Activated CD4-positive, alpha-beta T cell treated with anti-CD3 and anti-CD28 coated beads, Interleukin-2, amount 50 U/mL, for 24 hours (primary cell): Measurements from ENCODE around the gene RNF14.

ENCODE experiments used
- DNase-seq, 2 donors: peaks; one replicate each; pipeline ENCODE4 v3.0.0-alpha.2; 2020; ENCODE audit warnings: low read depth in 1 of 2, low spot score in 1 of 2

The RNF14 gene

GRCh38 chr5:141976176-141976575, 7.3 kb downstream of the RNF14 start:
- no peak for DNase-seq

GRCh38 chr5:141978389-141978788, 9.5 kb downstream of the RNF14 start:
- DNase-seq, result no peak

- DNase-seq, result no peak
Measured at GRCh38 chr5:141982626-141983025, 13.7 kb downstream of the RNF14 start.

GRCh38 chr5:141986072-141986471, 17.2 kb downstream of the RNF14 start:
- DNase-seq, result no peak

- no peak for DNase-seq
Measured at GRCh38 chr5:141989720-141990119, 20.8 kb downstream of the RNF14 start.

GRCh38 chr5:141992349-141992963, 23.6 kb downstream of the RNF14 start:
- DNase-seq, result peak; percentile 56 to 79

GRCh38 chr5:141994511-141995136, 25.7 kb downstream of the RNF14 start:
- DNase-seq, result no peak

- no peak for DNase-seq
Measured at GRCh38 chr5:141995656-141996055, 26.8 kb downstream of the RNF14 start.

GRCh38 chr5:141997358-141997960, 28.6 kb downstream of the RNF14 start:
- no peak for DNase-seq

- DNase-seq, result no peak
Measured at GRCh38 chr5:142000173-142000572, 31.3 kb downstream of the RNF14 start.

- DNase-seq, result no peak
Measured at GRCh38 chr5:142000704-142001484, 32.0 kb downstream of the RNF14 start.

- no peak for DNase-seq
Measured at GRCh38 chr5:142003266-142003800, 34.4 kb downstream of the RNF14 start.

- peak in 1 of 2 donors; percentile 55 for DNase-seq
Measured at GRCh38 chr5:142006363-142007236, 37.7 kb downstream of the RNF14 start.

GRCh38 chr5:142007237-142007544, 38.3 kb downstream of the RNF14 start:
- DNase-seq, result no peak

GRCh38 chr5:142008813-142009212, 39.9 kb downstream of the RNF14 start:
- no peak for DNase-seq

- no peak for DNase-seq
Measured at GRCh38 chr5:142009886-142010285, 41.0 kb downstream of the RNF14 start.

GRCh38 chr5:142011572-142012185, 42.8 kb downstream of the RNF14 start:
- DNase-seq, result no peak

GRCh38 chr5:142012186-142012785, 43.4 kb downstream of the RNF14 start:
- DNase-seq, result peak; percentile 30 to 52

- DNase-seq, result peak; percentile 41 to 44
Measured at GRCh38 chr5:142012792-142013388, 44.0 kb downstream of the RNF14 start, which contains the start of gene GNPDA1. TSS of gene GNPDA1 (minus strand) at chr5:142013027. CDS start at chr5:142012035, 992 bp downstream.
